ENCODE data around the gene DMXL1.
"Not testable (repeated sequence)": the region's sequence is repeated elsewhere in the genome, so short reads cannot be mapped to it uniquely, and the experiment has no call there.

Gene DMXL1

GRCh38 chr5:119063579-119064379 is 7.1 kb upstream of the DMXL1 start:
- no peak for DNase-seq

DNA sequence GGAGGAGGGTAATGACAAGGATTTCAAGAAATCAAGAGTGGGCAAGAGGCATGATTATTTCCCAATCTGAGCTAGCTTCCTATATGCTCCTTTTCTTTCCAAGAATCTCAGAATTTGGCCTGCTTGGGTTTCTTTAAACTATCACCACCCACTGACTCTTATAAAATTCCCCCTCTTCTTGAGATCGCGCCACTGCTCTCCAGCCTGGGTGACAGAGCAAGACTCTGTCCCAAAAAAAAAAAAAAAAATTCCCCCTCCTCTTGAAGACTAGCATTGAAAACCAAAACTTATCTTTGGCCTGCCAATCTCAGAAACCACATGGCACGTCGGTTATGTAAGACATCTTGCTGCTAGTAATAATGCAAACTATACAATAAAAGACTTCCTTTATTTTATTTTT is 3.4 kb upstream of the DMXL1 start:
- no peak for DNase-seq

GRCh38 chr5:119070578-119070827 is 384 bp upstream of the DMXL1 start:
- DNase-seq = no peak

DNA sequence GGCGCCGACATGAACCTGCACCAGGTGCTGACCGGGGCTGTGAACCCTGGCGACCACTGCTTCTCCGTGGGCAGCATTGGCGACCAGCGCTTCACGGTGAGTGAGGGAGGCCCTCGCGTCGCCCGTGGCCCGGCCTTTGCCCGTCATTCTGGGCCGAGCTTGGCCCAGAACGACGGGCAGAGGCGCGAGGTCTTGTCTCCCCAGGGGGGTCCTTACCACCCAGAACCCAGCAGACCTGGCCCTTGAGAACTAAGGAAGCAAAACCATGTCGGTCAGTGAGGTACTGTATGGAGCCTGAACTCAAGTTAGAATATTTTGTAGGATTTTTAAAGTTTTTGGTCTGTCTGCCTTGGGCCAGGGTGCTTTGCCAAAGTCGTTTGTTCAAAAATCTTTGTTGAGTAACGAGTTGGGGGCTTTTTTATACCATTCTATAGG is 691 bp downstream of the DMXL1 start:
- DNase-seq = no peak

DNA sequence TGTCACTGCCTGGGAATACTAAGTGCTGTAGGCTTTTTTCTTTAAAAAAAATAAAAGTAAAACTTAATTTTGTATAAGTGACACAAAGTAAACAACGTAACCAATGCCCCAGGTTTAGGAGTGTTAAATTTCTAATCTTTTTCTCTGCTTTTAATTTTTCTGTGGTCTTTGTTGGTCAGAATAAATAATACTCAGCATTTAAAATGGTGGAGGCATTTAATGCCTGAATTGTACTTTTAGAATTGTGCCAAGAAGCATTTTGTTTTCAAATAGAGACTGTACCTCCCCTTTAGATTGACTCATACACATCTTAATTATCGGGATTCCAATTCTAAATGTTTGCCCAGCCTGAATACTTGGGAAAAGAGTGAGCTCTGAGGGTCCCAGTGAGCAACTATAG is 1.6 kb downstream of the DMXL1 start:
- DNase-seq = no peak

DNA sequence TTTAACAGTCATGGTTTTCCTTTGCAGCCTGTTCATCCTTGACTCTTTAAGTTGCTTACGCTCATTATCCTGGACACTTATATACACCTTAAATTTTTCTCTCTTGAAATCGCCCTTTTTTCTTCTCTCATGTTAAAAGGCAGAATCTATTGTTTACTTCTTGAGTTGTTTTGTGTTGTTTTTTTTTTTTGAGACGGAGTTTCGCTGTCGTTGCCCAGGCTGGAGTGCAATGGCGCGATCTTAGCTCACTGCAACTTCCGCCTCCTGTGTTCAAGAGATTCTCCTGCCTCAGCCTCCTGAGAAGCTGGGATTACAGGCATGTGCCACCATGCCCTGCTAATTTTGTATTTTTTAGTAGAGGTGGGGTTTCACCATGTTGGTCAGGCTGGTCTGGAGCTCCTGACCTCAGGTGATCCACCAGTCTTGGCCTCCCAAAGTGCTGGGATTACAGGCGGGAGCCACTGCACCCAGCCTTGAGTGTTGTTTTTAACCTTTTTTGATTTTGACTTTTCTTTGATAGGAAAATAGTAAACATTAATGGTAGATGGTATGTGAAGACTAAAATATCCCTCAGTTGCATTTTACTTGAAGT is 3.0 kb downstream of the DMXL1 start:
- not testable (repeated sequence) for DNase-seq

- DNase-seq = no peak
Measured at GRCh38 chr5:119074419-119074818, 3.5 kb downstream of the DMXL1 start.

- not testable (repeated sequence) for DNase-seq
Measured at GRCh38 chr5:119075269-119075668, 4.4 kb downstream of the DMXL1 start.

GRCh38 chr5:119076080-119076479 is 5.2 kb downstream of the DMXL1 start:
- DNase-seq = no peak

DNA sequence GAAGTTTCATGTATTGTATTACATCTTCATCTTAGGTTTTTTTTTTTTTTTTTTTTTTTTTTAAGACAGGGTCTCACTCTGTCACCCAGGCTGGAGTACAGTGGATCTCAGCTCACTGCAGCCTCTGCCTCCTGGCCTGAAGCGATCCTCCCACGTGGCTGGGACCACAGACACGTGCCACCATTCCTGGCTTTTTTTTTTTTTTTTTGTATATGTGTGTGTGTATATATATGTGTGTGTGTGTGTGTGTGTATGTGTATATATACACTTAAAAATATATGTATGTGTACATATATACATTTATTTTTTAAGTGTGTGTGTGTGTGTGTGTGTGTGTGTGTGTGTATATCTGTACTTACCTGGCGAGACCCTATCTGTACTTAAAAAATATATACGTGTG is 6.6 kb downstream of the DMXL1 start:
- no peak for DNase-seq

DNA sequence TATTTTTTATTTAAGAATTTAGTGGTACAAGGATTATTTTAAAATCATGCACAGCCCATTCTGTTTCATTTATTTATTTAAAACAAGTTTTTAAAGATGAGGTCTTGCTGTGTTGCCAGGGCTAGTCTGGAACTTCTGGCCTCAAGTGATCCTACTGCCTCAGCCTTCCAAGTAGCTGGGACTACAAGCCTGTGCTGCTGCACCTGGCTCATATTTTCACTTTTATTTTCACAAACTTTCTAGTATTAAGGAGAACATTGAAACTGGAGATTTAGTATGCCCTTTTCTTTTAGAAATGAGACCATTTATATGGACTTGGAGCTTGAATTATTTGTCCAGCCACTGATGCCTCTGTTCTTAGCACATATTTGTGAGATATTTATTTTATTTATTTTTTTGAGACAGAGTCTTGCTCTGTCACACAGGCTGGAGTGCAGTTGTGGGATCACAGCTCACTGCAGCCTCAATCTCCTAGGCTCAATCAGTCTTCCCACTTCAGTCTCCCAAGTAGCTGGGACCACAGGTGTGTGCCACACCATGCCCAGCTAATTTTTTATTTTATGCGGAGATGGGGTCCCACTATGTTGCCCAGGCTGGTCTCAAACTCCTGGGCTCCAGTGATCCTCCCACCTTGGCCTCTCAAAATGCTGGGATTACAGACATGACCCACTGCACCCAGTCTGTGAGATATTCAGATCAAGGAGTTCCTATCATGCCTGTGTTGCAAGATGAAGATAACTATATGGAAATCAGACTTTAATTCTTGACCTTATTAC is 7.4 kb downstream of the DMXL1 start:
- DNase-seq = no peak

GRCh38 chr5:119078861-119079260 is 8.0 kb downstream of the DMXL1 start:
- DNase-seq = no peak

- no peak for DNase-seq
Measured at GRCh38 chr5:119079318-119079921, 8.5 kb downstream of the DMXL1 start.

DNA sequence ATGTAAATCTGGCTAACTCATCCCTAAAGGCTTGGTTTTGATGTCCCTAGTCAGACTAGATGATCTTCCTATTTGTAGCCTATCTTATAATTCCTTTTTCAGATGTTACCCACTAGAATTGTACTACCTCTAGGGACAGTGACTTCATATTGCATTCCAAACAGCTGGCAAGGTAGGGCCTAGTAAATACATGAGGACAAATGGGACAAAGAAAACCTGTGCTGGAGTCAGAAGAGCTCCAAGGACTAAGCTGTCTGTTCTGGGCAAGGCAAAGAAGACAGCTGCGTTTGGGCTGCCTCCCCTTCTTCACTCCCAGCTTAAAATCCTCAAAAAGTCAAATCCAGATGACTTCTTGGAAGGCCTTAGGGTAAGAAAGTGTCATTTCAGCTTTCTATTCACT is 10.0 kb downstream of the DMXL1 start:
- no peak for DNase-seq

DNA sequence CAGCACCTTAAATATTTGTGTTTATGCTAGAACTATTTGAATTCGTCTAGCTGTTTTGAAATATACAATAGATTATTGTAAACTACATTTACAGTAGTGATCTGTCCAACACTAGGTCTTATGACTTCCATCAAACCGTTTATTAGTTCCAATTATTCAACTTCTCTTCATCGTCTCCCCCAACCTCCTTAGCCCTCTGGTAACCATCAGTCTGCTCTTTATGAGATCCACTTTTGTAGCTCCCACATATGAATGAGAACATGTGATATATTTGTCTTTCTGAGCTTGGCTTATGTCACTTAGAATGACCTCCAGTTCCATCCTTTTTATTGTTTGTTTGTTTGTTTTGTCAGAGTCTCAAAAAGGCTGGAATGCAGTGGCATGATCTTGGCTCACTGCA is 11.8 kb downstream of the DMXL1 start:
- DNase-seq = no peak

DNA sequence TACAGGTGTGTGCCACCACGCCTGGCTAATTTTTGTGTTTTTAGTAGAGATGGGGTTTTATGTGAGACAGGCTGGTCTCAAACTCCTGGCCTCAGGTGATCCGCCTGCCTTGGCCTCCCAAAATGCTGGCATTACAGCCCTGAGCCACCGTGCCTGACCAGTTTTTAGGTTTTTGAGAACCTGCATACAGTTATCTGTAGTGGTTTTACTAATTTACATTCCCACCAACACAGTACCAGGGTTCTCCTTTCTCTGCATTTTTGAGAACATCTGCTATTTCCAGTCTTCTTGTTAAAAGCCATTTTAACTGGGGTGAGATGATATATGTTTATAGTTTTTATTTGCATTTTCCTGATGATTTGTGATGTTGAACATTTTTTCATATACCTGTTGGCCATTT is 12.8 kb downstream of the DMXL1 start:
- DNase-seq = no peak

- no peak for DNase-seq
Measured at GRCh38 chr5:119088438-119088837, 17.6 kb downstream of the DMXL1 start.

- no peak for DNase-seq
Measured at GRCh38 chr5:119095611-119096010, 24.7 kb downstream of the DMXL1 start.

DNA sequence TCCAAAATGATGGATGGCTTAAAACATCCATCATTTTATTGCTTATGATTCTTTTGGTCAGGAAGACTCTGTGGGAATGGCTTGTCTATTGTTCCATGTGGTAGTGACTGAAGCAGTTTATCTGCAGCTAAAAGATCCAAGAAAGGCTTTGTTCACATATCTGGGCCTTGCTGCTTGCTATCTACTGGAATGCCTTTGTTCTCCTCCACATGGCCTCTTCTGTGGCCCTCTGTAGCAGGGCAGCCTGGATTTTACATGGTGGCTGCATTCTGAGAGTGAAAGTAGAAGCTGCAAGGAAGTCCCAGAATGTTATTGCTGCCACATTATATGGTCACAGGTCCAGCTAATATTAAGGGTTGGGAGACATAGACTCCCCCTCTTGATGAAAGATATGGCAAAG is 35.1 kb downstream of the DMXL1 start:
- no peak for DNase-seq

GRCh38 chr5:119112151-119112550 is 41.3 kb downstream of the DMXL1 start:
- no peak for DNase-seq

GRCh38 chr5:119117237-119117636 is 46.4 kb downstream of the DMXL1 start:
- no peak for DNase-seq

GRCh38 chr5:119118000-119118399 is 47.1 kb downstream of the DMXL1 start:
- DNase-seq = no peak

GRCh38 chr5:119120893-119121292 is 50.0 kb downstream of the DMXL1 start:
- DNase-seq = no peak

GRCh38 chr5:119122474-119122873 is 51.6 kb downstream of the DMXL1 start:
- not testable (repeated sequence) for DNase-seq
